ENCODE data around the gene RASGRP1. TPM values are rescaled to one million over a fixed set of nuclear protein-coding genes. Genes with fewer than 3 reads are reported as not detected.

Gene RASGRP1
- total and polyA plus RNA-seq, 2 donors (not counting 1 experiment from before 2014, with no cell fraction given), result 1.6 TPM; not detected in 1

DNA sequence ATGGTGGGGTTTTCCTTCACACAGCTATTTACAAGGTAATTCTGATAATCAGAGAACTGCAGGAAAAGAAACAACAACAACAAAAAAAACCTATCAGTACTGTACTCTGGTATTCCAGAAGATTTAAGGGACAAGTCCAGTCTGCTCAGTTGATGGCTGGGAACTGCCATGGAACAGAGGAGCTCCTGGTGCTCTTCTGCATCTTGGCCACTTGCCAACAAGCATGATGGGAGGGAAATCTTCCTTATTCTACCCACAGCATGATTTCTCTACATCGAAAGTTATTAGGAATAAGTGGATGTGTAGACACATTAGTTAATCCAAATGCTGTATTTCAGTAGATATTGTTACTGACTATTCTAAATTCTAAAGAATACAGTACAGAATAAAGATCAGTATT lies 51.7 kb downstream of the RASGRP1 start:
- Histone ChIP-seq H3K4me1 (ENCODE audit: control insufficient read depth, extremely low read depth, insufficient read depth, low read length) (no peaks in the 10 kb centered on the region), H3K27me3 (ENCODE audit: control insufficient read depth, insufficient read depth, low read length) (no peaks in the 10 kb centered on the region), H3K4me2 (ENCODE audit: extremely low read depth, insufficient read depth, low read length) (no peak overlapping the region), H3K79me2 (ENCODE audit: control insufficient read depth, insufficient read depth, low read length) (no peaks in the 10 kb centered on the region), H4K20me1 (ENCODE audit: control insufficient read depth, extremely low read depth, insufficient read depth, low read length) (no peaks in the 10 kb centered on the region), H3K9me3 (ENCODE audit: control insufficient read depth, insufficient read depth, low read depth, low read length) (no peaks in the 10 kb centered on the region), H3K27ac (ENCODE audit: insufficient read depth, low read length) (no peak overlapping the region), H3K9ac (ENCODE audit: insufficient read depth, low read length) (no peak overlapping the region), H3K36me3 (ENCODE audit: control insufficient read depth, insufficient read depth, low read length) (no peaks in the 10 kb centered on the region), H3K4me3 (replicated peaks in 1 of 4; ENCODE audit: control extremely low read depth in 1 of 4, insufficient read depth in 1 of 4, low read depth in 3 of 4, low read length in 4 of 4) (no peak overlapping the region), H2AFZ (ENCODE audit: low read length) (no peak overlapping the region)
- no peak for DNase-seq (ENCODE audit: low read depth in 2 of 2)
- TF ChIP-seq, protein P1, sequence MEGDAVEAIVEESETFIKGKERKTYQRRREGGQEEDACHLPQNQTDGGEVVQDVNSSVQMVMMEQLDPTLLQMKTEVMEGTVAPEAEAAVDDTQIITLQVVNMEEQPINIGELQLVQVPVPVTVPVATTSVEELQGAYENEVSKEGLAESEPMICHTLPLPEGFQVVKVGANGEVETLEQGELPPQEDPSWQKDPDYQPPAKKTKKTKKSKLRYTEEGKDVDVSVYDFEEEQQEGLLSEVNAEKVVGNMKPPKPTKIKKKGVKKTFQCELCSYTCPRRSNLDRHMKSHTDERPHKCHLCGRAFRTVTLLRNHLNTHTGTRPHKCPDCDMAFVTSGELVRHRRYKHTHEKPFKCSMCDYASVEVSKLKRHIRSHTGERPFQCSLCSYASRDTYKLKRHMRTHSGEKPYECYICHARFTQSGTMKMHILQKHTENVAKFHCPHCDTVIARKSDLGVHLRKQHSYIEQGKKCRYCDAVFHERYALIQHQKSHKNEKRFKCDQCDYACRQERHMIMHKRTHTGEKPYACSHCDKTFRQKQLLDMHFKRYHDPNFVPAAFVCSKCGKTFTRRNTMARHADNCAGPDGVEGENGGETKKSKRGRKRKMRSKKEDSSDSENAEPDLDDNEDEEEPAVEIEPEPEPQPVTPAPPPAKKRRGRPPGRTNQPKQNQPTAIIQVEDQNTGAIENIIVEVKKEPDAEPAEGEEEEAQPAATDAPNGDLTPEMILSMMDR (conservative IDR thresholded peaks at IDR 0.05 in 1 of 2, IDR thresholded peaks at IDR 0.05 in 1 of 2; ENCODE audit: low read depth in 1 of 2, low read length in 2 of 2), result no peak
- no peak for TF ChIP-seq EZH2 (IDR thresholded peaks at IDR 0.05; ENCODE audit: low read length, missing control alignments)

DNA sequence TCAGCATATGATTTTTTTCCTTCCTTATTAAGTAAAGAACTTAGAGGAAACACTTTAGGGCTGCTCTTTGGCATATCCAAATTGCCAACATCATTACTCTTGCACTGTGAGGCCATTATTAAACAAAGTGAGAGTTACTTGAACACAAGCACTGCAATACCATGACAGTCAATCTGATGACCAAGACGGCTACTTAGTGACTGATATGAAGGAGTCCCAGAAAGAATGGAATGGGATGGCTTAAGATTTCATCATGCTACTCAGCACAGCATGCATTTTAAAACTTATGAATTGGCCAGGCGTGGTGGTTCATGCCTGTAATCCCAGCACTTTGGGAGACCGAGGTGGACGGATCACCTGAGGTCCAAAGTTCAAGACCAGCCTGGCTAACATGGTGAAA lies 55.5 kb downstream of the RASGRP1 start:
- Histone ChIP-seq H3K36me3 (ENCODE audit: control insufficient read depth, insufficient read depth, low read length) (no peaks in the 10 kb centered on the region), H4K20me1 (ENCODE audit: control insufficient read depth, extremely low read depth, insufficient read depth, low read length) (no peaks in the 10 kb centered on the region), H3K9ac (ENCODE audit: insufficient read depth, low read length) (no peak overlapping the region), H2AFZ (ENCODE audit: low read length) (no peak overlapping the region), H3K9me3 (ENCODE audit: control insufficient read depth, insufficient read depth, low read depth, low read length) (no peaks in the 10 kb centered on the region), H3K4me3 (replicated peaks in 1 of 4; ENCODE audit: control extremely low read depth in 1 of 4, insufficient read depth in 1 of 4, low read depth in 3 of 4, low read length in 4 of 4) (no peak overlapping the region), H3K27me3 (ENCODE audit: control insufficient read depth, insufficient read depth, low read length) (no peaks in the 10 kb centered on the region), H3K4me1 (ENCODE audit: control insufficient read depth, extremely low read depth, insufficient read depth, low read length) (no peaks in the 10 kb centered on the region), H3K4me2 (ENCODE audit: extremely low read depth, insufficient read depth, low read length) (no peak overlapping the region), H3K27ac (ENCODE audit: insufficient read depth, low read length) (no peak overlapping the region), H3K79me2 (ENCODE audit: control insufficient read depth, insufficient read depth, low read length) (no peaks in the 10 kb centered on the region)
- TF ChIP-seq, protein P1 (conservative IDR thresholded peaks at IDR 0.05 in 1 of 2, IDR thresholded peaks at IDR 0.05 in 1 of 2; ENCODE audit: low read depth in 1 of 2, low read length in 2 of 2), result no peak
- no peak for TF ChIP-seq EZH2 (IDR thresholded peaks at IDR 0.05; ENCODE audit: low read length, missing control alignments)
- no peak for DNase-seq (ENCODE audit: low read depth in 2 of 2)

DNA sequence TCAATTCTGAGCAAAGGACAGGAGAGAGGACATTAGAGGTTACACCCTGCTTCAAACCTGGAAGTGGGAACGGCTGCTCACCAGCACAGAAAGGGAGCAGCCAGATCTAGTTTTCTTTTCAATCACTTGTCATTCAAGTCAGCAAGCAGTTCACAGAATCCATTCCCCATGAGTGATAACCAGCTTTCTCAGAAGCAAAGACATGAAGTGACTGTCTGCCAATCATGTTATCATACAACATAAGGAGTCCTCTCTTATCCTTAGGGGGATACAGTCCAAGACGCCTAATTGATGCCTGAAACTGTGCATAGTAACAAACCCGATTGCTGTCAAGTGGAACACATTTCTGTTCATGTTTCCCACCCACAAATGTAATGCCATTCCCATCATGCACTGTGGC lies 56.0 kb downstream of the RASGRP1 start:
- no peaks in the 10 kb centered on the region for H3K36me3 ChIP-seq (ENCODE audit: control insufficient read depth, insufficient read depth, low read length)
- no peak overlapping the region for H3K4me3 ChIP-seq (replicated peaks in 1 of 4; ENCODE audit: control extremely low read depth in 1 of 4, insufficient read depth in 1 of 4, low read depth in 3 of 4, low read length in 4 of 4)
- H3K27ac ChIP-seq (ENCODE audit: insufficient read depth, low read length), result no peak overlapping the region
- H3K27me3 ChIP-seq (ENCODE audit: control insufficient read depth, insufficient read depth, low read length), result no peaks in the 10 kb centered on the region
- no peak overlapping the region for H2AFZ ChIP-seq (ENCODE audit: low read length)
- no peak for TF ChIP-seq EZH2 (IDR thresholded peaks at IDR 0.05; ENCODE audit: low read length, missing control alignments)
- TF ChIP-seq, protein P1 (conservative IDR thresholded peaks at IDR 0.05 in 1 of 2, IDR thresholded peaks at IDR 0.05 in 1 of 2; ENCODE audit: low read depth in 1 of 2, low read length in 2 of 2), result no peak
- H3K9ac ChIP-seq (ENCODE audit: insufficient read depth, low read length), result no peak overlapping the region
- no peaks in the 10 kb centered on the region for H3K79me2 ChIP-seq (ENCODE audit: control insufficient read depth, insufficient read depth, low read length)
- H3K9me3 ChIP-seq (ENCODE audit: control insufficient read depth, insufficient read depth, low read depth, low read length), result no peaks in the 10 kb centered on the region
- no peaks in the 10 kb centered on the region for H3K4me1 ChIP-seq (ENCODE audit: control insufficient read depth, extremely low read depth, insufficient read depth, low read length)
- no peak for DNase-seq (ENCODE audit: low read depth in 2 of 2)
- no peaks in the 10 kb centered on the region for H4K20me1 ChIP-seq (ENCODE audit: control insufficient read depth, extremely low read depth, insufficient read depth, low read length)
- H3K4me2 ChIP-seq (ENCODE audit: extremely low read depth, insufficient read depth, low read length), result no peak overlapping the region

Measured in fibroblast of lung (primary cell).